GM21717 (cell line): ENCODE data around the gene HABP4.

ENCODE experiments used
- ATAC-seq: cut with Tn5 transposase; IDR thresholded peaks from one replicate; pipeline ENCODE4 v1.9.1; 2021; ENCODE audit warnings: mild to moderate bottlenecking, moderate library complexity; ENCODE audit not compliant: unreplicated experiment

Gene HABP4

GRCh38 chr9:96449845-96450612 lies at the start of gene HABP4:
TSS of gene HABP4 (plus strand) at chr9:96450169. CDS start at chr9:96450280, 111 bp downstream.
- ATAC-seq, result peak; percentile 94

GRCh38 chr9:96408409-96409280 lies 41.3 kb upstream of the HABP4 start:
- ATAC-seq, result no peak

- no peak for ATAC-seq
Observed at GRCh38 chr9:96411129-96411838, 38.7 kb upstream of the HABP4 start.

- no peak for ATAC-seq
Observed at GRCh38 chr9:96412174-96412913, 37.6 kb upstream of the HABP4 start.

GRCh38 chr9:96413302-96414221 lies 36.4 kb upstream of the HABP4 start:
- no peak for ATAC-seq

GRCh38 chr9:96417051-96417586 lies 32.9 kb upstream of the HABP4 start:
- ATAC-seq, result peak; percentile 18

GRCh38 chr9:96417661-96418082 lies 32.3 kb upstream of the HABP4 start:
- ATAC-seq, result peak; percentile 6

- peak; percentile 62 for ATAC-seq
Observed at GRCh38 chr9:96418083-96418919, 31.7 kb upstream of the HABP4 start, which contains the start of gene ZNF367. TSS of gene ZNF367 (minus strand) at chr9:96418370. CDS start at chr9:96418032, 338 bp downstream.

- peak; percentile 41 for ATAC-seq
Observed at GRCh38 chr9:96418920-96419690, 30.9 kb upstream of the HABP4 start.

GRCh38 chr9:96419691-96419969 lies 30.3 kb upstream of the HABP4 start:
- ATAC-seq, result no peak

GRCh38 chr9:96420468-96421219 lies 29.3 kb upstream of the HABP4 start:
- no peak for ATAC-seq

GRCh38 chr9:96423322-96423984 lies 26.5 kb upstream of the HABP4 start:
- no peak for ATAC-seq

GRCh38 chr9:96423985-96424336 lies 26.0 kb upstream of the HABP4 start:
- no peak for ATAC-seq

- no peak for ATAC-seq
Observed at GRCh38 chr9:96425500-96426169, 24.3 kb upstream of the HABP4 start.

GRCh38 chr9:96429732-96430131 lies 20.2 kb upstream of the HABP4 start:
- ATAC-seq, result no peak

GRCh38 chr9:96430377-96430776 lies 19.6 kb upstream of the HABP4 start:
- no peak for ATAC-seq
